T-helper 1 cell treated with Interleukin-12 subunit alpha and Interleukin-12 subunit beta and Interleukin-4 antibody, amounts not matched to agents 30 μg/mL and 1 μg/mL, for 36 hours (primary cell): ENCODE measurements around the gene RFXANK.
"Not testable (repeated sequence)": the region's sequence is repeated elsewhere in the genome, so short reads cannot be mapped to it uniquely, and the experiment has no call there.

Source experiments
- H3K27ac Mint-ChIP-seq: one replicate; pipeline ENCODE4 v1.8.0; 2021; ENCODE audit warnings: mild to moderate bottlenecking, mixed read lengths
- H3K27me3 Mint-ChIP-seq: one replicate; pipeline ENCODE4 v1.8.0; 2021; ENCODE audit warnings: low read depth, mixed read lengths
- H3K36me3 Mint-ChIP-seq: one replicate; pipeline ENCODE4 v1.8.0; 2021; ENCODE audit warnings: low read depth, mixed read lengths
- H3K4me1 Mint-ChIP-seq: one replicate; pipeline ENCODE4 v1.8.0; 2021; ENCODE audit warnings: low read depth, mixed read lengths
- H3K4me3 Mint-ChIP-seq: one replicate; pipeline ENCODE4 v1.8.0; 2021; ENCODE audit warnings: mild to moderate bottlenecking, moderate library complexity, mixed read lengths
- H3K9me3 Mint-ChIP-seq: one replicate; pipeline ENCODE4 v1.8.0; 2021; ENCODE audit warnings: mixed read lengths

RFXANK gene

GRCh38 chr19:19192078-19192882 is at the start of gene RFXANK, which contains the start of gene BORCS8:
Gene RFXANK, plus strand, starts transcription at chr19:19192258. Its CDS starts 1,689 bp downstream, at chr19:19193947.
Gene BORCS8, minus strand, starts transcription at chr19:19192152. Its CDS starts 35 bp downstream, at chr19:19192117.
- Mint-ChIP-seq H3K4me1 (peaks cover 26% of the 10 kb centered on the region), H3K4me3 (peak within 1 kb of the TSS; percentile 99), H3K27me3 (no peaks in the 10 kb centered on the region)

GRCh38 chr19:19142347-19142746 is 49.7 kb upstream of the RFXANK start:
- Mint-ChIP-seq H3K27me3 (no peaks in the 10 kb centered on the region), H3K36me3 (no peaks in the 10 kb centered on the region), H3K9me3 (no peaks in the 10 kb centered on the region), H3K27ac (no peak overlapping the region), H3K4me1 (peaks cover 21% of the 10 kb centered on the region), H3K4me3 (no peak overlapping the region)

More at GRCh38 chr19:19192078-19192882, at the start of gene RFXANK, which contains the start of gene BORCS8:
- Mint-ChIP-seq H3K27ac (peak within 1 kb of the TSS; percentile 99), H3K36me3 (peaks cover 11% of the 10 kb centered on the region), H3K9me3 (no peaks in the 10 kb centered on the region)

- H3K27ac Mint-ChIP-seq, result peak overlapping the region; percentile 43
These were observed 46.8 kb upstream of the RFXANK start for GRCh38 chr19:19145281-19145680.

GRCh38 chr19:19145684-19146608 is 46.1 kb upstream of the RFXANK start:
- no peaks in the 10 kb centered on the region for H3K9me3 Mint-ChIP-seq
- H3K4me3 Mint-ChIP-seq, result no peak overlapping the region
- H3K4me1 Mint-ChIP-seq, result no peaks in the 10 kb centered on the region
- H3K36me3 Mint-ChIP-seq, result peaks cover 7% of the 10 kb centered on the region
- no peaks in the 10 kb centered on the region for H3K27me3 Mint-ChIP-seq
- no peak overlapping the region for H3K27ac Mint-ChIP-seq

More at GRCh38 chr19:19145281-19145680, 46.8 kb upstream of the RFXANK start:
- no peaks in the 10 kb centered on the region for H3K9me3 Mint-ChIP-seq
- no peaks in the 10 kb centered on the region for H3K4me1 Mint-ChIP-seq
- no peaks in the 10 kb centered on the region for H3K27me3 Mint-ChIP-seq
- H3K4me3 Mint-ChIP-seq, result no peak overlapping the region
- H3K36me3 Mint-ChIP-seq, result peaks cover 7% of the 10 kb centered on the region

- no peak overlapping the region for H3K4me3 Mint-ChIP-seq
- no peaks in the 10 kb centered on the region for H3K9me3 Mint-ChIP-seq
- peaks cover 7% of the 10 kb centered on the region for H3K36me3 Mint-ChIP-seq
- no peaks in the 10 kb centered on the region for H3K27me3 Mint-ChIP-seq
- H3K27ac Mint-ChIP-seq, result no peak overlapping the region
- no peaks in the 10 kb centered on the region for H3K4me1 Mint-ChIP-seq
These were observed 45.2 kb upstream of the RFXANK start for GRCh38 chr19:19146865-19147264.

- Mint-ChIP-seq H3K36me3 (peaks cover 7% of the 10 kb centered on the region), H3K9me3 (no peaks in the 10 kb centered on the region), H3K27ac (no peak overlapping the region), H3K27me3 (no peaks in the 10 kb centered on the region), H3K4me1 (no peaks in the 10 kb centered on the region), H3K4me3 (no peak overlapping the region)
These were observed 44.7 kb upstream of the RFXANK start for GRCh38 chr19:19147344-19147743.

GRCh38 chr19:19148504-19148903 is 43.6 kb upstream of the RFXANK start:
- not testable (repeated sequence) for H3K4me3 Mint-ChIP-seq, H3K27me3 Mint-ChIP-seq, H3K27ac Mint-ChIP-seq, H3K9me3 Mint-ChIP-seq, H3K4me1 Mint-ChIP-seq, H3K36me3 Mint-ChIP-seq

- Mint-ChIP-seq H3K27ac (no peak overlapping the region), H3K4me1 (no peaks in the 10 kb centered on the region), H3K36me3 (peaks cover 7% of the 10 kb centered on the region), H3K4me3 (no peak overlapping the region), H3K27me3 (no peaks in the 10 kb centered on the region), H3K9me3 (no peaks in the 10 kb centered on the region)
These were observed 42.6 kb upstream of the RFXANK start for GRCh38 chr19:19149435-19149834.

GRCh38 chr19:19151418-19151817 is 40.6 kb upstream of the RFXANK start:
- Mint-ChIP-seq H3K36me3 (peaks cover 13% of the 10 kb centered on the region), H3K9me3 (no peaks in the 10 kb centered on the region), H3K4me3 (no peak overlapping the region), H3K4me1 (no peaks in the 10 kb centered on the region), H3K27me3 (no peaks in the 10 kb centered on the region), H3K27ac (no peak overlapping the region)

- Mint-ChIP-seq H3K4me1 (no peaks in the 10 kb centered on the region), H3K27ac (no peak overlapping the region), H3K27me3 (no peaks in the 10 kb centered on the region), H3K9me3 (no peaks in the 10 kb centered on the region), H3K4me3 (no peak overlapping the region), H3K36me3 (peaks cover 14% of the 10 kb centered on the region)
These were observed 39.2 kb upstream of the RFXANK start for GRCh38 chr19:19152668-19153384.

GRCh38 chr19:19154768-19155494 is 37.1 kb upstream of the RFXANK start:
- peaks cover 8% of the 10 kb centered on the region for H3K36me3 Mint-ChIP-seq
- H3K4me1 Mint-ChIP-seq, result no peaks in the 10 kb centered on the region
- no peak overlapping the region for H3K4me3 Mint-ChIP-seq
- H3K9me3 Mint-ChIP-seq, result no peaks in the 10 kb centered on the region
- no peak overlapping the region for H3K27ac Mint-ChIP-seq
- H3K27me3 Mint-ChIP-seq, result no peaks in the 10 kb centered on the region

- H3K4me3 Mint-ChIP-seq, result no peak overlapping the region
- H3K9me3 Mint-ChIP-seq, result no peaks in the 10 kb centered on the region
- peaks cover 8% of the 10 kb centered on the region for H3K36me3 Mint-ChIP-seq
- H3K27ac Mint-ChIP-seq, result no peak overlapping the region
- H3K27me3 Mint-ChIP-seq, result no peaks in the 10 kb centered on the region
- no peaks in the 10 kb centered on the region for H3K4me1 Mint-ChIP-seq
These were observed 36.4 kb upstream of the RFXANK start for GRCh38 chr19:19155495-19156219.

GRCh38 chr19:19157808-19158207 is 34.2 kb upstream of the RFXANK start:
- Mint-ChIP-seq H3K4me1 (peaks cover 2% of the 10 kb centered on the region), H3K27ac (no peak overlapping the region), H3K4me3 (no peak overlapping the region), H3K27me3 (no peaks in the 10 kb centered on the region), H3K9me3 (no peaks in the 10 kb centered on the region), H3K36me3 (peaks cover 8% of the 10 kb centered on the region)
